ENCODE results near the gene OTUB2.

DNA sequence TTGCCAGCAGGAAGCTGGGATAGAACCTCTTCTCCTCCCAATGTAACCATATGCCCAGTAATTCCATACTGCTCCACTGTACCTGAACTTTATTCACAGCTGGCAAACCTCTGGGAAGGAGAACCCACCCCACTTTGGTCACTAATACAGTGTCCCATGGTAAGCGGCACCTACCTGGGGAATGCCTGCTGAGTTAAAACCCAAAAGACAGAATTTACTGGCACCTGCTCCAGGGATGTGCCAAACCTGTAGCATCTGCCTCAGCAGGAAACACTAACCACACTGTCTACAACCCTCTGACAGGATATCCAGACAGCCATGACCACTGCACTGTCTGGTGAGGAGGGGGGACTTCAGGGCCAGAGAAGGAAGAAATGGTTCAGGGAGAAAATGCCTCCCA, 28.3 kb downstream of the OTUB2 start:
- TF ChIP-seq GATA2 (IDR thresholded peaks at IDR 0.05; ENCODE audit: low read depth, low read length) (no peak), GATA3 (IDR thresholded peaks at IDR 0.05; ENCODE audit: low read depth, low read length) (no peak)

All from SH-SY5Y (cell line).